Fibroblast of peridontal ligament (primary cell): ENCODE data around the gene ROR1.
A peak's percentile ranks its signal among the peaks of the same experiment; 100 is the strongest.

Experiments
- DNase-seq: peaks from one replicate; pipeline ENCODE4 v3.0.0-alpha.2; 2010; ENCODE audit errors: extremely low read depth

The ROR1 gene

GRCh38 chr1:63856924-63857323 lies 83.1 kb downstream of the ROR1 start:
- no peak for DNase-seq

GRCh38 chr1:63857478-63857877 lies 83.7 kb downstream of the ROR1 start:
- DNase-seq: no peak

- no peak for DNase-seq
Observed at GRCh38 chr1:63858153-63858552, 84.3 kb downstream of the ROR1 start.

GRCh38 chr1:63859480-63860275 lies 85.9 kb downstream of the ROR1 start:
- DNase-seq: no peak

- peak; percentile 61 for DNase-seq
Observed at GRCh38 chr1:63861052-63861691, 87.4 kb downstream of the ROR1 start.

GRCh38 chr1:63863145-63863544 lies 89.3 kb downstream of the ROR1 start:
- no peak for DNase-seq

GRCh38 chr1:63864224-63864641 lies 90.4 kb downstream of the ROR1 start:
- no peak for DNase-seq

GRCh38 chr1:63865561-63865960 lies 91.7 kb downstream of the ROR1 start:
- DNase-seq: no peak

GRCh38 chr1:63866084-63866483 lies 92.3 kb downstream of the ROR1 start:
- DNase-seq: no peak

- DNase-seq: no peak
Observed at GRCh38 chr1:63867429-63868176, 93.8 kb downstream of the ROR1 start.

GRCh38 chr1:63868268-63868781 lies 94.5 kb downstream of the ROR1 start:
- no peak for DNase-seq

GRCh38 chr1:63870152-63870551 lies 96.3 kb downstream of the ROR1 start:
- DNase-seq: no peak

GRCh38 chr1:63871463-63871862 lies 97.6 kb downstream of the ROR1 start:
- no peak for DNase-seq

- DNase-seq: peak; percentile 43
Observed at GRCh38 chr1:63873751-63874150, 99.9 kb downstream of the ROR1 start.

GRCh38 chr1:63874278-63874880 lies 100.6 kb downstream of the ROR1 start:
- DNase-seq: no peak

- no peak for DNase-seq
Observed at GRCh38 chr1:63875636-63876035, 101.8 kb downstream of the ROR1 start.

GRCh38 chr1:63877021-63877767 lies 103.4 kb downstream of the ROR1 start:
- DNase-seq: peak; percentile 51

- peak; percentile 58 for DNase-seq
Observed at GRCh38 chr1:63877816-63878215, 104.0 kb downstream of the ROR1 start.

GRCh38 chr1:63878932-63879331 lies 105.1 kb downstream of the ROR1 start:
- peak; percentile 49 for DNase-seq

- DNase-seq: no peak
Observed at GRCh38 chr1:63880958-63881576, 107.2 kb downstream of the ROR1 start.
